Measurements from ENCODE around the gene PRICKLE3.

DNA sequence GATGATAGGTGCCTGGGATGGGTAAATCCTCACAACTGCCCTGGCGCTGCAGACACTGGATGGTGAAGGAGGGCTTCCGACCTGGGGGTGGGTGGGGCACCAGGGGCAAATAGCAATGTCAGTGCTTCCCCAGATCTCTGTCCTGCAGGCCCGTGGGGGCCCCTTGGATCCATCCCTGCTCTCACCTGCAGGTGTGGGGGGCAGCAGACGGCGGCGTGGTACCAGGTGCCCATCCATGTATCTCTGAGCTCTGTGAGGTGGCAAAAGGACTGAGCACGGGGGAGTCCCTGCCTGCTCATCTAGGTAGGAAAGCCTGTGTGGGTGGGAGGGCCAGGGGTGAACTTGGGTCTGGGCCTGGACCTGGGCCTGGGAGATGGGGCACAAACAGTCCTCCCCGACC lies 20.4 kb upstream of the PRICKLE3 start:
- TF ChIP-seq, protein P1, sequence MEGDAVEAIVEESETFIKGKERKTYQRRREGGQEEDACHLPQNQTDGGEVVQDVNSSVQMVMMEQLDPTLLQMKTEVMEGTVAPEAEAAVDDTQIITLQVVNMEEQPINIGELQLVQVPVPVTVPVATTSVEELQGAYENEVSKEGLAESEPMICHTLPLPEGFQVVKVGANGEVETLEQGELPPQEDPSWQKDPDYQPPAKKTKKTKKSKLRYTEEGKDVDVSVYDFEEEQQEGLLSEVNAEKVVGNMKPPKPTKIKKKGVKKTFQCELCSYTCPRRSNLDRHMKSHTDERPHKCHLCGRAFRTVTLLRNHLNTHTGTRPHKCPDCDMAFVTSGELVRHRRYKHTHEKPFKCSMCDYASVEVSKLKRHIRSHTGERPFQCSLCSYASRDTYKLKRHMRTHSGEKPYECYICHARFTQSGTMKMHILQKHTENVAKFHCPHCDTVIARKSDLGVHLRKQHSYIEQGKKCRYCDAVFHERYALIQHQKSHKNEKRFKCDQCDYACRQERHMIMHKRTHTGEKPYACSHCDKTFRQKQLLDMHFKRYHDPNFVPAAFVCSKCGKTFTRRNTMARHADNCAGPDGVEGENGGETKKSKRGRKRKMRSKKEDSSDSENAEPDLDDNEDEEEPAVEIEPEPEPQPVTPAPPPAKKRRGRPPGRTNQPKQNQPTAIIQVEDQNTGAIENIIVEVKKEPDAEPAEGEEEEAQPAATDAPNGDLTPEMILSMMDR (IDR thresholded peaks at IDR 0.05): no peak
- no peak for TF ChIP-seq POLR2A (IDR thresholded peaks at IDR 0.05)
